Naive thymus-derived CD8-positive, alpha-beta T cell (primary cell): ENCODE measurements around the gene BZW2. TPM values are rescaled to one million over a fixed set of nuclear protein-coding genes. Genes with fewer than 3 reads are reported as not detected.
"Not testable (repeated sequence)": the region's sequence is repeated elsewhere in the genome, so short reads cannot be mapped to it uniquely, and the experiment has no call there.

Source experiments
- ATAC-seq, 2 donors: fragments of 150-1000 bp; cut with Tn5 transposase in 1 of 2; sonication (Bioruptor Pico), chemical (Tn5 transposase) in 1 of 2; 1 replicate in 1 of 2; 2 replicates in 1 of 2; pipeline ENCODE4 v1.10.0; 2021; ENCODE audit warnings: mild to moderate bottlenecking in 2 of 2, moderate library complexity in 2 of 2
- POLR2A ChIA-PET: fragments of 350-600 bp; sonication (Branson Sonifier 250); formaldehyde crosslinking; loops from one replicate; lab custom pipeline; 2021; ENCODE audit warnings: antibody characterized with exemption; lab: Charles Lee
- DNase-seq, 10 donors: peaks; one replicate each; pipeline versions ENCODE4 v3.0.0 to v3.0.0-alpha.2; 2020 to 2022
- H3K27ac Mint-ChIP-seq, 10 donors: one replicate each; pipeline ENCODE4 v1.8.0; 2020 to 2022; ENCODE audit warnings: mild to moderate bottlenecking in 10 of 10, mixed read lengths in 10 of 10, moderate library complexity in 4 of 10, inconsistent platforms in 1 of 10
- H3K27me3 Mint-ChIP-seq, 5 donors: one replicate each; pipeline ENCODE4 v1.8.0; 2021 to 2022; ENCODE audit warnings: mixed read lengths in 5 of 5
- H3K36me3 Mint-ChIP-seq, 3 donors: one replicate each; pipeline ENCODE4 v1.8.0; 2020 to 2022; ENCODE audit warnings: mixed read lengths in 3 of 3, mild to moderate bottlenecking in 2 of 3, inconsistent platforms in 1 of 3
- H3K4me1 Mint-ChIP-seq, 4 donors: one replicate each; pipeline ENCODE4 v1.8.0; 2021 to 2022; ENCODE audit warnings: mixed read lengths in 4 of 4
- H3K4me3 Mint-ChIP-seq, 10 donors: one replicate each; pipeline ENCODE4 v1.8.0; 2020 to 2022; ENCODE audit warnings: mild to moderate bottlenecking in 10 of 10, mixed read lengths in 10 of 10, moderate library complexity in 6 of 10, inconsistent platforms in 1 of 10
- H3K9me3 Mint-ChIP-seq, 9 donors: one replicate each; pipeline ENCODE4 v1.8.0; 2020 to 2022; ENCODE audit warnings: mixed read lengths in 9 of 9, mild to moderate bottlenecking in 3 of 9, inconsistent platforms in 1 of 9, moderate library complexity in 1 of 9
- polyA plus RNA-seq, 3 donors: library from polyadenylated mRNA; unstranded; fragments of 300-500 nt; fragmentation: Illumina TruSeq; gene quantifications; one replicate each; pipeline ENCODE4 v1.2.3, GENCODE V29; 2021
- total RNA-seq, 8 experiments: library from RNA in 2 of 8; stranded (reverse) in 2 of 8; gene quantifications; one replicate each; pipeline ENCODE4 v1.2.3 and lab custom pipeline; 2021 to 2026

Gene BZW2
- total and polyA plus RNA-seq, 5 experiments from 2014 or later: 33.4 to 83.4 (median 76.9) TPM

DNA sequence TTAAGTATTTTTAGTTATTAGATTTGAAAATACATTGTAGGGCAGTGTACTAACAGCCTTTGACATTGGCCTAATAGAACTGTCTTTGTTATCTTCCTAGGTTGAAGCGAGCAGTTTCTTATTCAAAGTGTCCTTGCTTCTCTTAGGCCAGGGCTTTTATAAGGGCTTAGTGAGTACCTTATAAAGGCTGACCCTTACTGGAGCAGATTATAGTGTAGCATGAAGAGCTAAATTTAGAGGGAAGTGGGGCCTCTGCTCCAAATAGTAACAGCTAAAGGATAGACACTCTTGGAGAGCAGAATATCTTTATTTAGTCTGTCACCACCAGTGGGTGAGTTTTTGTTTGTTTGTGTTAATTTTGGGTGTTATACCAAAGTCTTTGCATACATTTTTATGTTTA, 15.9 kb downstream of the BZW2 start:
- no peak for DNase-seq
- POLR2A ChIA-PET: interaction anchor here (1.2 kb wide), 1 partner anchor 16 kb away, joined by 6 read pairs; the partner anchor contains the start of genes ANKMY2 and BZW2
- Mint-ChIP-seq H3K4me3 (no peak overlapping the region), H3K27me3 (no peaks in the 10 kb centered on the region), H3K27ac (peak overlapping the region in 1 of 10 donors; percentile 37), H3K36me3 (peaks cover 4 to 24% (median 9%) of the 10 kb centered on the region in 3 donors), H3K9me3 (peaks cover 0 to 2% (median 0%) of the 10 kb centered on the region in 9 donors), H3K4me1 (peaks cover 17 to 39% (median 32%) of the 10 kb centered on the region in 4 donors)
- no peak for ATAC-seq

DNA sequence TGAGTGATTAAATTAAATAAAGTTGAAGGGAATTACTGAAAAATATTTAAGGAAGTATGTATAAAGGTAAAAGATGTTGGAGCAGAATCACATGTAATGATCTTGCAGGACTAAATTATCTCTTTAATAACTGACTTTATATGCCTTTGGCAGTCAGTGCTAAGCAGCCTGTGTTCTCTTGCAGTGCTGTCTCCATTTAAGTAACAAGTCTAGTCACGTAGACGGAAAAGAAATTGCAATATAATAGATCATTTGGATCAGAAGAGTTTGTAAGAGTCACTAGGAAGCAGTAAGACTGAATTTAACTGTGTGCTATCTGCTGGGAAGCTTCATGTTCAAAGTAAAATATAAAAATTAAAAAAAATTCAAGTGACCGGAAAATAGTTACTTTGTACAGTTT, 21.4 kb downstream of the BZW2 start:
- no peak overlapping the region for H3K4me3 Mint-ChIP-seq
- POLR2A ChIA-PET: interaction anchor here (1.4 kb wide), 1 partner anchor 11 kb away, joined by 3 read pairs; no protein-coding TSS in a partner anchor
- peaks cover 0 to 2% (median 0%) of the 10 kb centered on the region in 9 donors for H3K9me3 Mint-ChIP-seq
- DNase-seq (no peak), ATAC-seq (no peak)
- peaks cover 11 to 63% (median 40%) of the 10 kb centered on the region in 3 donors for H3K36me3 Mint-ChIP-seq
- H3K27me3 Mint-ChIP-seq: no peaks in the 10 kb centered on the region
- H3K27ac Mint-ChIP-seq: peak overlapping the region in 1 of 10 donors; percentile 35
- H3K4me1 Mint-ChIP-seq: peaks cover 17 to 32% (median 23%) of the 10 kb centered on the region in 4 donors

DNA sequence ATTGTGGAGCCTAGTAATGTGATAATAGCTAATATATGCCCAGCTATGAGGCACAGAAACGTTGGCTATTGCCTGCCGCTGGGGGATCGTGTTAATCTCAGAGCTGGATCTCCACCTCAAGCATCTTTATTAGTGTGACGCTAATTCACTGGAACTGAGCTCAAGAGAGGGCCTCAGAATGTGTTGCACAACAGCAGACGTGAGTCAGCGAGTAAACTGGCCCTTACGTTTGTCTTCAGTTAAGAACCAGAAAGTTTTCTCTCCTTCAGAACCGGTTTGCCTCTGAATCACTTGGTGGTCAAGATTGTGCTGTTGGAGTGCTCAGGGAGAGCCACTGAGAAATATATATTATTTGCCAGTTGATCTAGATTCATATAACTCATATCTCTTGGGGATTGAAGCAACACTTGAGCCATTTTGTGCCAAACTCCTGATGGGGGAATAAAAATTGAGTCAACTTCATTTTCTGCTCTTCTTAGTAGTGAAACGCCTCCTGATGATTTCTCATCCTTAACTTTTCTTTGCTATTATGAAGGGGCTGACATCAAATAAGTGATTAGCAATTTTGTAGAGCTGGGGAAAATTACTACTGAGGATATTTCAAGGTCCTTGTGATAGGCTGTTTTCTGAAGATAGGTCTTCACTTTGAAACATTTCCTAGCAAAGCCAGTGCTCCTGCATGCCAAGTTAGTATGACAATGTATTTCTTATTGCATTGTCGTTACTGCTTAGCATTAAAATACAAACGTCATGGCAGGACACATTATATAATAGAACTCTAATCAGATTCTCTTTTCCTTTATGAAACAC, 22.3 kb downstream of the BZW2 start:
- DNase-seq (no peak), ATAC-seq (no peak)
- Mint-ChIP-seq H3K4me1 (peaks cover 11 to 27% (median 23%) of the 10 kb centered on the region in 4 donors), H3K27ac (peak overlapping the region in 2 of 10 donors; percentile 27 to 33), H3K36me3 (peaks cover 11 to 72% (median 46%) of the 10 kb centered on the region in 3 donors), H3K9me3 (peaks cover 0 to 2% (median 0%) of the 10 kb centered on the region in 9 donors), H3K4me3 (no peak overlapping the region), H3K27me3 (no peaks in the 10 kb centered on the region)
- POLR2A ChIA-PET: interaction anchor here (1.4 kb wide), 1 partner anchor 11 kb away, joined by 3 read pairs; no protein-coding TSS in a partner anchor

DNA sequence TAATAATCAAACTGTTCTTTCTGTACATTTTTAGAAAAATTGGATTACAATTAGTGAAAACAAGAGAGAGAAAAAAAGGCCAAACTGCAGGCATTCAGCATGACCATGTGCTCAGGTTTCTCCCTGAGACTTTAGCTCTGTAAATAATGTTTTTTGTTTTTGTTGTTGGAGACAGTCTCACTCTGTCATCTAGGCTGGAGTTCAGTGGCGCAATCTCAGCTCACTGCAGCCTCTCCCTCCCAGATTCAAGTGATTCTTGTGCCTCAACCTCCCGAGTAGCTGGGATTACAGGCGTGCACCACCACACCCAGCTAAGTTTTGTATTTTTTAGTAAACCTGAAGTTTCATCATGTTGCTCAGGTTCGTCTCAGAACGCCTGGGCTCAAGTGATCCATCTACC, 23.0 kb downstream of the BZW2 start:
- peaks cover 0 to 2% (median 0%) of the 10 kb centered on the region in 9 donors for H3K9me3 Mint-ChIP-seq
- POLR2A ChIA-PET: no interaction called here
- peaks cover 11 to 72% (median 46%) of the 10 kb centered on the region in 3 donors for H3K36me3 Mint-ChIP-seq
- H3K4me1 Mint-ChIP-seq: peaks cover 11 to 26% (median 23%) of the 10 kb centered on the region in 4 donors
- H3K4me3 Mint-ChIP-seq: no peak overlapping the region
- H3K27me3 Mint-ChIP-seq: no peaks in the 10 kb centered on the region
- DNase-seq (no peak), ATAC-seq (no peak)
- H3K27ac Mint-ChIP-seq: peak overlapping the region in 4 of 10 donors; percentile 15 to 33 (median 28)

DNA sequence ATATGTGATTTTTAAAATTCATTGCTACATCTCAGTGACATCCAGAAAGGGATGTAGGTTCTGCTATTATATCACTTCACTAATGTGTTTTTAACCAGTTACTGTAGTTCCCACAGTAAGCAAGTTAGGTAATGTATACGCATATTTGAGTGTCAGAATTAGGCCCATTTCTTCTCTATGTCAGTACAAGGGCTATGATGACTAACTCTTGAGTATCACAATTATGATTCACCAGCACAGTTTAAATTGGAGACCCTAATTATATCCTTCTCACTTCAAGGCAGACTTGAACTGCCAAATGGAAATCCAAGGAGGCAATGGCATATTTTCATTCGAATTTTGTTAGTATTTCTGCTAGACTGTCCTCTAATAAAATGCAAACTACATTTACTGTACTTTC, 23.6 kb downstream of the BZW2 start:
- Mint-ChIP-seq H3K36me3 (peaks cover 11 to 68% (median 46%) of the 10 kb centered on the region in 3 donors), H3K27me3 (no peaks in the 10 kb centered on the region), H3K27ac (no peak overlapping the region), H3K4me3 (no peak overlapping the region), H3K9me3 (no peaks in the 10 kb centered on the region), H3K4me1 (peaks cover 9 to 22% (median 18%) of the 10 kb centered on the region in 4 donors)
- ATAC-seq (no peak), DNase-seq (no peak)
- POLR2A ChIA-PET: no interaction called here

DNA sequence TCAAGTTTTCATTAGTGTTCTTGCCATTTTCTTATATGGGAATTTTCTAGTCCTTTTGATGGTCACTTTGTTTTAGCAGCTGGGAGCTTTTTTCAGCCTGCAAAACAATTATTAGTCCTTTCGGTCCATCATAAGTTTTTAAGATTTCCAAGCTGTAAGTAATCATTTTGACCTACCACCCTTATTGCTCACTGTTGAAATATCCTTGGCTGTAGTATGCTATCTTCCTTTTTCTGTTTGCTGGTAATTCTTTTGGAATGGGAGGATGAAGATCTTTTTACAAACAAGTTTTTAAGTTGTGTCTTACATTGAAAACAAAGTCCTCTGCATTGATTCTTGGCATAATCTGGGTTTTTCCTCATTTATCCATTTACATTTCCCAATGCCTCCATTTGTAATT, 24.0 kb downstream of the BZW2 start:
- peaks cover 11 to 71% (median 46%) of the 10 kb centered on the region in 3 donors for H3K36me3 Mint-ChIP-seq
- H3K27me3 Mint-ChIP-seq: no peaks in the 10 kb centered on the region
- POLR2A ChIA-PET: no interaction called here
- DNase-seq: no peak
- H3K4me3 Mint-ChIP-seq: no peak overlapping the region
- H3K4me1 Mint-ChIP-seq: peaks cover 9 to 22% (median 18%) of the 10 kb centered on the region in 4 donors
- no peak for ATAC-seq
- no peaks in the 10 kb centered on the region for H3K9me3 Mint-ChIP-seq
- H3K27ac Mint-ChIP-seq: no peak overlapping the region

DNA sequence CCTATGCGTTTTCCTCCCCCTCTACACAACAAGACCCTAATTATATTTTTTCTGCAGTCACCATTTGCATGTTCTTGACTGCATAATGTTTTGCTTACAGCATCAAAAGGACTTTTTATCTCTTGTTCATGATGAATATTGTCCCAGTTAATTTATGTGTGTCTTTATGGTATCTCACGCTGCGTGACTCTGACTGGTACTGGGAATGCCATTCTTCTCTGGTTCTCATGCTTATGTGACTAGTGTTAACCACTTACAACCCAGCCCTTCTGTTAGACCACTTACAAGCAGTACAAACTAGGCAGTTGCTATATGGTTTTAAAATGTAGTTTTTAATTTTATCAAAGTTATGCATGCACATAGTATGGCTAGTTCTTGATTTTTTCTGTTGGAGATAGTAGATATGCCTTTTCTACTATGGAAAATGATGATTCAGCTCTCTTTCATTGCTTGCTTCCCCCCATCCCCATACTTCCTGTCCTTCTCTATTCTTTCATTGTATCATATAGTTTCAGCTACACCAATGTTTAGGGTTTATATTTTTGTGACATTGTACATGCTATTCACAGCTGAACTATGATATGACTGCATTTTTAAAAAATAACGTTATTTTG, 24.9 kb downstream of the BZW2 start:
- POLR2A ChIA-PET: no interaction called here
- no peaks in the 10 kb centered on the region for H3K27me3 Mint-ChIP-seq
- no peaks in the 10 kb centered on the region for H3K9me3 Mint-ChIP-seq
- peaks cover 7 to 72% (median 47%) of the 10 kb centered on the region in 3 donors for H3K36me3 Mint-ChIP-seq
- peaks cover 5 to 19% (median 17%) of the 10 kb centered on the region in 4 donors for H3K4me1 Mint-ChIP-seq
- H3K27ac Mint-ChIP-seq: no peak overlapping the region
- no peak for DNase-seq
- no peak overlapping the region for H3K4me3 Mint-ChIP-seq
- ATAC-seq: no peak

DNA sequence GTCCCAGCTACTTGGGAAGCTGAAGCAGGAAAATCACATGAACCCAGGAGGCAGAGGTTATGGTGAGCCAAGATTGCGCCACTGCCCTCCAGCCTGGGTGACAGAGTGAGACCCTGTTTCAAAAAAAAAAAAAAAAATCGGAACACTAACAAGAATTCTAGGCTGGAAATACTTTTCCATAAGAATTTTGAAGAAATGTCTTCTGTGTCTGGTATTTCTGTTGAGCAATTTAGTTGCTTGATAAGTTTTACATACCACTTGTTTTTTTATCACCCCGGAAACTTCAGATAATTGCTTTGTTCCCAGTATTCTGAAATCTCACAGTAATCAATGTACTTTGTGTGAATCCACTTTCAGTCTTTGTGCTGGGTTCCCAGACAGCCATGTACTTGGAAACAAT, 25.8 kb downstream of the BZW2 start:
- H3K27ac Mint-ChIP-seq: no peak overlapping the region
- H3K27me3 Mint-ChIP-seq: no peaks in the 10 kb centered on the region
- POLR2A ChIA-PET: no interaction called here
- ATAC-seq (no peak), DNase-seq (no peak)
- H3K4me3 Mint-ChIP-seq: no peak overlapping the region
- no peaks in the 10 kb centered on the region for H3K9me3 Mint-ChIP-seq
- H3K36me3 Mint-ChIP-seq: peaks cover 7 to 74% (median 50%) of the 10 kb centered on the region in 3 donors
- H3K4me1 Mint-ChIP-seq: peaks cover 5 to 19% (median 18%) of the 10 kb centered on the region in 4 donors

DNA sequence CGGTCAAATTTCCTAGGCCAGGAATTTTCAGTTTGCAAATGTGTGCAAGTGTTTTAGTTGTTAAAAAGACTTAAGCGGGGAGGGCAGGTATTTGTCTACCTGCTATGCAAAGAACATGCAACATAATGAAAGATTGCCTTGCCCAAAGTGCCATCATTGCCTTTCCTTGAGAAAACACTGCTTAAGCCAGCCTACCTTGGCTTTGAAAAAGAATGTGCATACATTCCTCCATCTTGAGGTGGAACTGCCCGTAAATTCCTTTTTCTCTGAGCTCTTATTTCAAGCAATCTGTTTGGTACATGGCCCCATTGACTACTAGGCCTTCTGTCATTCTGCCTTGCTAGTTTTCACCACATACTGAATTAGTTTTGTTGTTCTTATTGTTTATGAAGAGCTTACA, 29.3 kb downstream of the BZW2 start:
- POLR2A ChIA-PET: no interaction called here
- H3K4me3 Mint-ChIP-seq: no peak overlapping the region
- no peaks in the 10 kb centered on the region for H3K27me3 Mint-ChIP-seq
- no peak overlapping the region for H3K27ac Mint-ChIP-seq
- DNase-seq (no peak), ATAC-seq (no peak)
- H3K9me3 Mint-ChIP-seq: no peaks in the 10 kb centered on the region
- peaks cover 3 to 15% (median 13%) of the 10 kb centered on the region in 4 donors for H3K4me1 Mint-ChIP-seq
- H3K36me3 Mint-ChIP-seq: peaks cover 7 to 74% (median 46%) of the 10 kb centered on the region in 3 donors

DNA sequence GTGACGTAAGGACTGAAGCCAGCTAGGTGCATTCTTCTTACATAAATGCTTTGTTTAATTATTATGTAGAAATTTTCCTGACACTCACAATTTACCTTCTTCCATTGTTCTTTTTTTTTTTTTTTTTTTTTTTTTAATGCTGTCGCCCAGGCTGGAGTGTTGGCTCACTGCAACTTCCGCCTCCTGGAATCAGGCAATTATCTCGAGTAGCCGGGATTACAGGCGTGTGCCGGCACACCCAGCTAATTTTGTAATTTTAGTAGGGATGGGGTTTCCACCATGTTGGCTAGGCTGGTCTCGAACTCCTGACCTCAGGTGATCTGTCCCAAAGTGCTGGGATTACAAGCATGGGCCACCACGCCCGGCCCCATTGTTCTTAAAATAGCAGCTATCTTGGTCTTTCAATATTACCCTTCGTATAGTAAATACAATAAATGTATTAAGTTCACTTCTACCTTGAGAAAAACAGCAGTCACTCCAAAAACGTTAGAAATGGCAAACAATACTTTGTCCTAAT, 32.1 kb downstream of the BZW2 start:
- POLR2A ChIA-PET: no interaction called here
- Mint-ChIP-seq H3K4me1 (peaks cover 0 to 7% (median 1%) of the 10 kb centered on the region in 4 donors), H3K27me3 (no peaks in the 10 kb centered on the region), H3K4me3 (no peak overlapping the region), H3K9me3 (no peaks in the 10 kb centered on the region), H3K27ac (no peak overlapping the region), H3K36me3 (peaks cover 8 to 79% (median 53%) of the 10 kb centered on the region in 3 donors)
- no peak for DNase-seq
- ATAC-seq: no peak

DNA sequence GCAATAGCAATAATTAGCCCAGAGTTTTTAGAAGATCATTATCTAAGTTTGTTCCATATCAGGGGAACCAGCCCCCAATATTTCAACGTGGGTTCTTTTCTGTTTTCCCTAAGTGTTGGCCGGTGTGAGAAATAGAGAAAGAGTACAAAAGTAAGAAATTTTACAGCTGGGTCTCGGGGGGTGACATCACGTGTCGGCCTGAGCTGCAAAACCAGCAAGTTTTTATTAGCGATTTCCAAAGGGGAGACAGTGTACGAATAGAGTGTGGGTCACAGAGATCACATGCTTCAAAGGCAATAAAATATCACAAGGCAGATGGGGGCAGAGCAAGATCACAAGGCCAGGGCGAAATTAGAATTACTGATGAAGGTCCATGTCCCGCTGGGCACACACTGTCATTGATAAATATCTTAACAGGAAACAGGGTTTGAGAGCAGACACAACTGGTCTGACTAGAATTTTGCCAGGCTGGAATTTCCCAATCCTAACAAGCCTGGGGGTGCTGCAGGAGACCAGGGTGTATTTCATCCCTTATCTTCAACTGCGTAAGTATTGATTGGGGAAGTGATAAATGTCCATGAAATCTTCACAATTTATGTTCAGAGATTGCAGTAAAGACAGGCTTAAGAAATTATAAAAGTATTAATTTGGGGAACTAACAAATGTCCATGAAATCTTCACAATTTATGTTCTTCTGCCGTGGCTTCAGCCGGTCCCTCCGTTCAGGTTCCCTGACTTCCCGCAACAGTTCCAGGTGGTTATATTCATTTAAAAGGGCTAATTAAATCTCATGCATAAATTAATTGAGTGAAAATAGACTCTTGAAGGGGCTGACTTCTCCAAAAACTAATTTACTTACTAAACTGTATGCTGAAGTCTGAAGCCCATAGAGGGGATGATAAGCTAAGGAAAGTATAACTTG, 32.9 kb downstream of the BZW2 start:
- ATAC-seq, H3K27ac Mint-ChIP-seq, H3K27me3 Mint-ChIP-seq, POLR2A ChIA-PET, H3K4me3 Mint-ChIP-seq, H3K9me3 Mint-ChIP-seq, H3K4me1 Mint-ChIP-seq, DNase-seq: not testable (repeated sequence)
- peaks cover 8 to 82% (median 58%) of the 10 kb centered on the region in 3 donors for H3K36me3 Mint-ChIP-seq

DNA sequence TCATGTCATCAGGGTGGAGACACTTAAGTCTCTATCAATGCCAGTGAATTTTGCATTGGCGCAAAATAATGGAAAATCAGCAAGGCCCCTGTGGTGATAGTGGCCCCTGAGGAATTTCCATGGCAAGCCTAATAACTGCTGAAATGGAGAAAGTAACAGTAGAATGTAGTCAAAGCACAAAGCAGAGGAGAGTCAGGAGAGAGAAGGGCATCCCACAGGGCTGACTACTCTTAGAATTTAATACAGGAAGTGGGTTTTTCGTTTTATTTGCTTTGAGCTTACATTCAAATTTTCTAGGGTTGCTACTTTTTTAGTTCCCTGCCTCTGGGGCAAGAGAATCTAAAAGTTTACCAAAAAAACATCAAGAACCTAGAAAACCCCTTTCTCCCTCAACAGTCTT, 39.0 kb downstream of the BZW2 start:
- ATAC-seq: peak in 1 of 2 donors; percentile 56
- H3K36me3 Mint-ChIP-seq: peaks cover 8 to 79% (median 41%) of the 10 kb centered on the region in 3 donors
- peak overlapping the region in 8 of 10 donors; percentile 9 to 88 (median 60) for H3K27ac Mint-ChIP-seq
- POLR2A ChIA-PET: no interaction called here
- peaks cover 10 to 23% (median 20%) of the 10 kb centered on the region in 4 donors for H3K4me1 Mint-ChIP-seq
- no peaks in the 10 kb centered on the region for H3K27me3 Mint-ChIP-seq
- H3K9me3 Mint-ChIP-seq: no peaks in the 10 kb centered on the region
- peak in 2 of 10 donors; percentile 20 to 28 for DNase-seq
- H3K4me3 Mint-ChIP-seq: peak overlapping the region in 5 of 10 donors; percentile 33 to 55 (median 44)
